ENCODE results near the gene TMEM205. TPM values are rescaled to one million over a fixed set of nuclear protein-coding genes. Genes with fewer than 3 reads are reported as not detected.

Gene TMEM205
- total and polyA plus RNA-seq, 2 of the 13 experiments (the other 11 are each of a cell fraction or from before 2014, with no cell fraction given), result 45.5 to 98.7 TPM

GRCh38 chr19:11380653-11381537, 34.8 kb upstream of the TMEM205 start (continued):
- TF ChIP-seq RERE (CRISPR knock-in tag; IDR thresholded peaks at IDR 0.05; ENCODE audit: low read depth), result no peak
- no peak for TF ChIP-seq TEF (CRISPR knock-in tag; IDR thresholded peaks at IDR 0.05)
- no peak for TF ChIP-seq MLXIP (CRISPR knock-in tag; IDR thresholded peaks at IDR 0.05; ENCODE audit: borderline replicate concordance)
- TF ChIP-seq MZF1 (CRISPR knock-in tag; IDR thresholded peaks at IDR 0.05; ENCODE audit: borderline replicate concordance), result no peak
- no peak for TF ChIP-seq TBX3 (IDR thresholded peaks at IDR 0.05; ENCODE audit: borderline replicate concordance)
- no peak for TF ChIP-seq ZNF138 (CRISPR knock-in tag; IDR thresholded peaks at IDR 0.05; ENCODE audit: low read depth)
- peak in 1 of 2 experiments; percentile 86; a peak in 1 of 4 replicates for TF ChIP-seq KLF16 (CRISPR knock-in tag; IDR thresholded peaks at IDR 0.05)
- peak; percentile 31; the same call in 1 of the 2 replicates for TF ChIP-seq ZNF317 (CRISPR knock-in tag; IDR thresholded peaks at IDR 0.05)
- TF ChIP-seq, protein P1, sequence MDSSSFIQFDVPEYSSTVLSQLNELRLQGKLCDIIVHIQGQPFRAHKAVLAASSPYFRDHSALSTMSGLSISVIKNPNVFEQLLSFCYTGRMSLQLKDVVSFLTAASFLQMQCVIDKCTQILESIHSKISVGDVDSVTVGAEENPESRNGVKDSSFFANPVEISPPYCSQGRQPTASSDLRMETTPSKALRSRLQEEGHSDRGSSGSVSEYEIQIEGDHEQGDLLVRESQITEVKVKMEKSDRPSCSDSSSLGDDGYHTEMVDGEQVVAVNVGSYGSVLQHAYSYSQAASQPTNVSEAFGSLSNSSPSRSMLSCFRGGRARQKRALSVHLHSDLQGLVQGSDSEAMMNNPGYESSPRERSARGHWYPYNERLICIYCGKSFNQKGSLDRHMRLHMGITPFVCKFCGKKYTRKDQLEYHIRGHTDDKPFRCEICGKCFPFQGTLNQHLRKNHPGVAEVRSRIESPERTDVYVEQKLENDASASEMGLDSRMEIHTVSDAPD (CRISPR knock-in tag; IDR thresholded peaks at IDR 0.05), result peak; percentile 52
- TF ChIP-seq GZF1 (CRISPR knock-in tag; IDR thresholded peaks at IDR 0.05), result no peak
- no peak for TF ChIP-seq HES4 (CRISPR knock-in tag; IDR thresholded peaks at IDR 0.05; ENCODE audit: borderline replicate concordance)
- TF ChIP-seq ZC3H13 (CRISPR knock-in tag; IDR thresholded peaks at IDR 0.05), result no peak
- no peak for TF ChIP-seq ZHX1 (CRISPR knock-in tag; IDR thresholded peaks at IDR 0.05; ENCODE audit: low read depth)
